GM19351 (cell line): ENCODE results near the gene SCYL2.
"Not testable (repeated sequence)": the region's sequence is repeated elsewhere in the genome, so short reads cannot be mapped to it uniquely, and the experiment has no call there.

Experiments used
- ATAC-seq: cut with Tn5 transposase; IDR thresholded peaks from one replicate; pipeline ENCODE4 v1.9.1; 2021; ENCODE audit warnings: mild to moderate bottlenecking, moderate library complexity; ENCODE audit not compliant: unreplicated experiment

SCYL2 gene

GRCh38 chr12:100324498-100324897, 57.5 kb downstream of the SCYL2 start:
- ATAC-seq = no peak

GRCh38 chr12:100326208-100326607, 59.2 kb downstream of the SCYL2 start:
- ATAC-seq = no peak

GRCh38 chr12:100329800-100330199, 62.8 kb downstream of the SCYL2 start:
- peak; percentile 92 for ATAC-seq

- no peak for ATAC-seq
Observed at GRCh38 chr12:100331871-100332270, 64.9 kb downstream of the SCYL2 start.

GRCh38 chr12:100332852-100333251, 65.9 kb downstream of the SCYL2 start:
- no peak for ATAC-seq

GRCh38 chr12:100337299-100337698, 70.3 kb downstream of the SCYL2 start:
- no peak for ATAC-seq

GRCh38 chr12:100337727-100338126, 70.8 kb downstream of the SCYL2 start:
- no peak for ATAC-seq

GRCh38 chr12:100339071-100339470, 72.1 kb downstream of the SCYL2 start:
- ATAC-seq = no peak

GRCh38 chr12:100342897-100343296, 75.9 kb downstream of the SCYL2 start:
- not testable (repeated sequence) for ATAC-seq

- ATAC-seq = not testable (repeated sequence)
Observed at GRCh38 chr12:100344351-100344750, 77.4 kb downstream of the SCYL2 start.

GRCh38 chr12:100345020-100345767, 78.2 kb downstream of the SCYL2 start:
- no peak for ATAC-seq

- no peak for ATAC-seq
Observed at GRCh38 chr12:100346660-100347059, 79.7 kb downstream of the SCYL2 start.

GRCh38 chr12:100348657-100349454, 81.9 kb downstream of the SCYL2 start:
- ATAC-seq = no peak

GRCh38 chr12:100356644-100357223, 89.8 kb downstream of the SCYL2 start, which contains the start of gene SLC17A8:
SLC17A8 (plus strand) TSS chr12:100357074; CDS start chr12:100357392, 318 bp downstream.
- no peak for ATAC-seq

GRCh38 chr12:100359248-100359647, 92.3 kb downstream of the SCYL2 start:
- no peak for ATAC-seq

GRCh38 chr12:100359822-100360221, 92.8 kb downstream of the SCYL2 start:
- ATAC-seq = no peak

- ATAC-seq = no peak
Observed at GRCh38 chr12:100360450-100360849, 93.5 kb downstream of the SCYL2 start.

GRCh38 chr12:100364324-100364723, 97.3 kb downstream of the SCYL2 start:
- no peak for ATAC-seq

- ATAC-seq = no peak
Observed at GRCh38 chr12:100365411-100365810, 98.4 kb downstream of the SCYL2 start.

GRCh38 chr12:100368066-100368465, 101.1 kb downstream of the SCYL2 start:
- ATAC-seq = no peak

GRCh38 chr12:100371146-100371545, 104.2 kb downstream of the SCYL2 start:
- ATAC-seq = no peak
